Measurements from ENCODE around the gene SLC25A12. TPM values are rescaled to one million over a fixed set of nuclear protein-coding genes. Genes with fewer than 3 reads are reported as not detected.

SLC25A12 gene
- total and polyA plus RNA-seq, 2 of the 13 experiments (the other 11 are each of a cell fraction or from before 2014, with no cell fraction given), result 8.1 to 15.9 TPM

DNA sequence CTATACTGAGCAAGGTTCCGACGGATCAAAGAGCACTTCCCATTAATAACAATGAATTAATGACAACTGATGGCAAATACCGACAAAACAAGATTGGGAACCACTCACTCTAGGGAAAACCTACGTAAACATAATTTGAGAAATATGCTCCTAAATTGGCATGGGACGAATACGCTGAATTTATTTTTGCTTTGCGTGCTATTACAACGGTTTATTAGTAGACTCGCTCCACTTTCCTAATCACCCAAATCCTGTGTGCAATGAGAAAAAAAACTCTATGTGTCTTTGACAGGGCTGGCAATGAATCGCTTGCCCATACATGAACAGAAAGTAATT is 536 bp upstream of the SLC25A12 start (continued):
- TF ChIP-seq, protein P1, sequence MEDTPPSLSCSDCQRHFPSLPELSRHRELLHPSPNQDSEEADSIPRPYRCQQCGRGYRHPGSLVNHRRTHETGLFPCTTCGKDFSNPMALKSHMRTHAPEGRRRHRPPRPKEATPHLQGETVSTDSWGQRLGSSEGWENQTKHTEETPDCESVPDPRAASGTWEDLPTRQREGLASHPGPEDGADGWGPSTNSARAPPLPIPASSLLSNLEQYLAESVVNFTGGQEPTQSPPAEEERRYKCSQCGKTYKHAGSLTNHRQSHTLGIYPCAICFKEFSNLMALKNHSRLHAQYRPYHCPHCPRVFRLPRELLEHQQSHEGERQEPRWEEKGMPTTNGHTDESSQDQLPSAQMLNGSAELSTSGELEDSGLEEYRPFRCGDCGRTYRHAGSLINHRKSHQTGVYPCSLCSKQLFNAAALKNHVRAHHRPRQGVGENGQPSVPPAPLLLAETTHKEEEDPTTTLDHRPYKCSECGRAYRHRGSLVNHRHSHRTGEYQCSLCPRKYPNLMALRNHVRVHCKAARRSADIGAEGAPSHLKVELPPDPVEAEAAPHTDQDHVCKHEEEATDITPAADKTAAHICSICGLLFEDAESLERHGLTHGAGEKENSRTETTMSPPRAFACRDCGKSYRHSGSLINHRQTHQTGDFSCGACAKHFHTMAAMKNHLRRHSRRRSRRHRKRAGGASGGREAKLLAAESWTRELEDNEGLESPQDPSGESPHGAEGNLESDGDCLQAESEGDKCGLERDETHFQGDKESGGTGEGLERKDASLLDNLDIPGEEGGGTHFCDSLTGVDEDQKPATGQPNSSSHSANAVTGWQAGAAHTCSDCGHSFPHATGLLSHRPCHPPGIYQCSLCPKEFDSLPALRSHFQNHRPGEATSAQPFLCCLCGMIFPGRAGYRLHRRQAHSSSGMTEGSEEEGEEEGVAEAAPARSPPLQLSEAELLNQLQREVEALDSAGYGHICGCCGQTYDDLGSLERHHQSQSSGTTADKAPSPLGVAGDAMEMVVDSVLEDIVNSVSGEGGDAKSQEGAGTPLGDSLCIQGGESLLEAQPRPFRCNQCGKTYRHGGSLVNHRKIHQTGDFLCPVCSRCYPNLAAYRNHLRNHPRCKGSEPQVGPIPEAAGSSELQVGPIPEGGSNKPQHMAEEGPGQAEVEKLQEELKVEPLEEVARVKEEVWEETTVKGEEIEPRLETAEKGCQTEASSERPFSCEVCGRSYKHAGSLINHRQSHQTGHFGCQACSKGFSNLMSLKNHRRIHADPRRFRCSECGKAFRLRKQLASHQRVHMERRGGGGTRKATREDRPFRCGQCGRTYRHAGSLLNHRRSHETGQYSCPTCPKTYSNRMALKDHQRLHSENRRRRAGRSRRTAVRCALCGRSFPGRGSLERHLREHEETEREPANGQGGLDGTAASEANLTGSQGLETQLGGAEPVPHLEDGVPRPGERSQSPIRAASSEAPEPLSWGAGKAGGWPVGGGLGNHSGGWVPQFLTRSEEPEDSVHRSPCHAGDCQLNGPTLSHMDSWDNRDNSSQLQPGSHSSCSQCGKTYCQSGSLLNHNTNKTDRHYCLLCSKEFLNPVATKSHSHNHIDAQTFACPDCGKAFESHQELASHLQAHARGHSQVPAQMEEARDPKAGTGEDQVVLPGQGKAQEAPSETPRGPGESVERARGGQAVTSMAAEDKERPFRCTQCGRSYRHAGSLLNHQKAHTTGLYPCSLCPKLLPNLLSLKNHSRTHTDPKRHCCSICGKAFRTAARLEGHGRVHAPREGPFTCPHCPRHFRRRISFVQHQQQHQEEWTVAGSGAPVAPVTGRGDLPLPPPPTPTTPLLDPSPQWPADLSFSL (CRISPR knock-in tag; IDR thresholded peaks at IDR 0.05), result no peak
- TF ChIP-seq RFXAP (CRISPR knock-in tag; IDR thresholded peaks at IDR 0.05; ENCODE audit: borderline replicate concordance) (no peak), RNF2 (conservative IDR thresholded peaks at IDR 0.05; ENCODE audit: low read depth) (no peak), ZNF234 (CRISPR knock-in tag; conservative IDR thresholded peaks at IDR 0.05) (no peak; the same call in 1 of the 2 replicates), SRF (IDR thresholded peaks at IDR 0.05; ENCODE audit: low read depth, low read length) (0 out of 2 replicates have a peak, but pooled peaks have one; percentile 0), ZNF773 (CRISPR knock-in tag; IDR thresholded peaks at IDR 0.05; ENCODE audit: borderline replicate concordance) (no peak), ZNF256 (CRISPR knock-in tag; conservative IDR thresholded peaks at IDR 0.05) (no peak), KMT2A (CRISPR knock-in tag; IDR thresholded peaks at IDR 0.05) (no peak), SMAD1 (CRISPR knock-in tag; IDR thresholded peaks at IDR 0.05; ENCODE audit: borderline replicate concordance, low read depth) (no peak), ZNF772 (CRISPR knock-in tag; IDR thresholded peaks at IDR 0.05) (no peak), ZFP36L1 (CRISPR knock-in tag; IDR thresholded peaks at IDR 0.05) (peak; percentile 59; the same call in 1 of the 2 replicates), MBNL3 (CRISPR knock-in tag; conservative IDR thresholded peaks at IDR 0.05) (no peak), AGO2 (optimal IDR thresholded peaks at IDR 0.05; ENCODE audit: low read depth, low read length) (no peak), FOXA1 (IDR thresholded peaks at IDR 0.05) (no peak), FOXA1 (CRISPR knock-in tag; IDR thresholded peaks at IDR 0.05) (no peak), ZNF292 (CRISPR knock-in tag; IDR thresholded peaks at IDR 0.05; ENCODE audit: borderline replicate concordance, low read depth) (no peak), ZNF768 (CRISPR knock-in tag; IDR thresholded peaks at IDR 0.05) (no peak)
- TF ChIP-seq, protein P2, sequence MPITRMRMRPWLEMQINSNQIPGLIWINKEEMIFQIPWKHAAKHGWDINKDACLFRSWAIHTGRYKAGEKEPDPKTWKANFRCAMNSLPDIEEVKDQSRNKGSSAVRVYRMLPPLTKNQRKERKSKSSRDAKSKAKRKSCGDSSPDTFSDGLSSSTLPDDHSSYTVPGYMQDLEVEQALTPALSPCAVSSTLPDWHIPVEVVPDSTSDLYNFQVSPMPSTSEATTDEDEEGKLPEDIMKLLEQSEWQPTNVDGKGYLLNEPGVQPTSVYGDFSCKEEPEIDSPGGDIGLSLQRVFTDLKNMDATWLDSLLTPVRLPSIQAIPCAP (CRISPR knock-in tag; IDR thresholded peaks at IDR 0.05; ENCODE audit: low read depth), result no peak
- TF ChIP-seq, protein P3, sequence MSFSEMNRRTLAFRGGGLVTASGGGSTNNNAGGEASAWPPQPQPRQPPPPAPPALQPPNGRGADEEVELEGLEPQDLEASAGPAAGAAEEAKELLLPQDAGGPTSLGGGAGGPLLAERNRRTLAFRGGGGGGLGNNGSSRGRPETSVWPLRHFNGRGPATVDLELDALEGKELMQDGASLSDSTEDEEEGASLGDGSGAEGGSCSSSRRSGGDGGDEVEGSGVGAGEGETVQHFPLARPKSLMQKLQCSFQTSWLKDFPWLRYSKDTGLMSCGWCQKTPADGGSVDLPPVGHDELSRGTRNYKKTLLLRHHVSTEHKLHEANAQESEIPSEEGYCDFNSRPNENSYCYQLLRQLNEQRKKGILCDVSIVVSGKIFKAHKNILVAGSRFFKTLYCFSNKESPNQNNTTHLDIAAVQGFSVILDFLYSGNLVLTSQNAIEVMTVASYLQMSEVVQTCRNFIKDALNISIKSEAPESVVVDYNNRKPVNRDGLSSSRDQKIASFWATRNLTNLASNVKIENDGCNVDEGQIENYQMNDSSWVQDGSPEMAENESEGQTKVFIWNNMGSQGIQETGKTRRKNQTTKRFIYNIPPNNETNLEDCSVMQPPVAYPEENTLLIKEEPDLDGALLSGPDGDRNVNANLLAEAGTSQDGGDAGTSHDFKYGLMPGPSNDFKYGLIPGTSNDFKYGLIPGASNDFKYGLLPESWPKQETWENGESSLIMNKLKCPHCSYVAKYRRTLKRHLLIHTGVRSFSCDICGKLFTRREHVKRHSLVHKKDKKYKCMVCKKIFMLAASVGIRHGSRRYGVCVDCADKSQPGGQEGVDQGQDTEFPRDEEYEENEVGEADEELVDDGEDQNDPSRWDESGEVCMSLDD (CRISPR knock-in tag; IDR thresholded peaks at IDR 0.05; ENCODE audit: borderline replicate concordance), result 0 out of 2 replicates have a peak, but pooled peaks have one; percentile 56
- TF ChIP-seq, protein P4, sequence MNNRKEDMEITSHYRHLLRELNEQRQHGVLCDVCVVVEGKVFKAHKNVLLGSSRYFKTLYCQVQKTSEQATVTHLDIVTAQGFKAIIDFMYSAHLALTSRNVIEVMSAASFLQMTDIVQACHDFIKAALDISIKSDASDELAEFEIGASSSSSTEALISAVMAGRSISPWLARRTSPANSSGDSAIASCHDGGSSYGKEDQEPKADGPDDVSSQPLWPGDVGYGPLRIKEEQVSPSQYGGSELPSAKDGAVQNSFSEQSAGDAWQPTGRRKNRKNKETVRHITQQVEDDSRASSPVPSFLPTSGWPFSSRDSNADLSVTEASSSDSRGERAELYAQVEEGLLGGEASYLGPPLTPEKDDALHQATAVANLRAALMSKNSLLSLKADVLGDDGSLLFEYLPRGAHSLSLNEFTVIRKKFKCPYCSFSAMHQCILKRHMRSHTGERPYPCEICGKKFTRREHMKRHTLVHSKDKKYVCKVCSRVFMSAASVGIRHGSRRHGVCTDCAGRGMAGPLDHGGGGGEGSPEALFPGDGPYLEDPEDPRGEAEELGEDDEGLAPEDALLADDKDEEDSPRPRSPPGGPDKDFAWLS (CRISPR knock-in tag; IDR thresholded peaks at IDR 0.05; ENCODE audit: borderline replicate concordance), result 0 out of 2 replicates have a peak, but pooled peaks have one; percentile 1
